GM18907 (cell line): ENCODE data around the gene STIM2.
"Not testable (repeated sequence)": the region's sequence is repeated elsewhere in the genome, so short reads cannot be mapped to it uniquely, and the experiment has no call there.

Source experiments
- ATAC-seq: cut with Tn5 transposase; IDR thresholded peaks from one replicate; pipeline ENCODE4 v1.9.1; 2021; ENCODE audit warnings: mild to moderate bottlenecking, moderate library complexity; ENCODE audit not compliant: unreplicated experiment

The STIM2 gene

GRCh38 chr4:26947318-26947717 is 86.7 kb downstream of the STIM2 start:
- no peak for ATAC-seq

- ATAC-seq: no peak
Observed at GRCh38 chr4:26950446-26950845, 89.8 kb downstream of the STIM2 start.

DNA sequence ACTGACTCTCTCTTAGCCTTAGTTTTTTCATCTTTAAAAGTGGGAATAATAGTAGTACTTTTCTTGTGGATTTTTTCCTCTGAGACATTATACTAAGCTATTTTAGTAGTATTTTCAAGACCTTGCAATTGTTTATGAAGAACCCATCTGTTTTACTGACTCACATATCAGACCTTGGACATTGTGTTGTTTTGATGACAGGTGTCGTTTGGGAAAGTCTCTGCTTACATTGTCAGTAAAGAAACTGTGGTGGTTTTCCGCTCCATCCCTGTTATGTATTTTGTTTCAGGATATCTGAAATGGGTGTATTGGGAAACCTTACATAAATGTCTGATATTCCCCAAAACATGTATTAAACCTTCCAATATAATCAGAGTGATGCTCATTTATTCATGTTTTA is 92.2 kb downstream of the STIM2 start:
- ATAC-seq: no peak

DNA sequence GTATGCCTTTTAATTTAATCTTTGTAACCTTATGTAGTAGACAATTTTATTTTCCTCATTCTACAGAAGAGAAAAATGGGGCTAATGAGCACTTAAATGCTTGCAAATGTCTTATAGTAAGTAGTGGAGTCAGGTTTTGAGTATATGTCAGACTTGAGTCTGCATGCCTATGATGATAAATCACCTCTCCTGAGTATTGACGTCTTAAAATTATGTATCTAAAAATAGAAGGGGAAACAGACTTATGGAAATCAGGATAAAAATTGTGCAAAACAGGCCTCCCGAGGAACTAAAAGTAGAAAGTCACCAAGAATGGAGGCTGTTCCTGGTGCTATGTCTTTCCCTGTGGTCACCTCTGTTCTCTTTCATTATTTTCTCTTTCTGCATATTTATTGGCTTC is 92.7 kb downstream of the STIM2 start:
- ATAC-seq: no peak

GRCh38 chr4:26953770-26954423 is 93.3 kb downstream of the STIM2 start:
- ATAC-seq: peak; percentile 63

- ATAC-seq: no peak
Observed at GRCh38 chr4:26955241-26955640, 94.6 kb downstream of the STIM2 start.

DNA sequence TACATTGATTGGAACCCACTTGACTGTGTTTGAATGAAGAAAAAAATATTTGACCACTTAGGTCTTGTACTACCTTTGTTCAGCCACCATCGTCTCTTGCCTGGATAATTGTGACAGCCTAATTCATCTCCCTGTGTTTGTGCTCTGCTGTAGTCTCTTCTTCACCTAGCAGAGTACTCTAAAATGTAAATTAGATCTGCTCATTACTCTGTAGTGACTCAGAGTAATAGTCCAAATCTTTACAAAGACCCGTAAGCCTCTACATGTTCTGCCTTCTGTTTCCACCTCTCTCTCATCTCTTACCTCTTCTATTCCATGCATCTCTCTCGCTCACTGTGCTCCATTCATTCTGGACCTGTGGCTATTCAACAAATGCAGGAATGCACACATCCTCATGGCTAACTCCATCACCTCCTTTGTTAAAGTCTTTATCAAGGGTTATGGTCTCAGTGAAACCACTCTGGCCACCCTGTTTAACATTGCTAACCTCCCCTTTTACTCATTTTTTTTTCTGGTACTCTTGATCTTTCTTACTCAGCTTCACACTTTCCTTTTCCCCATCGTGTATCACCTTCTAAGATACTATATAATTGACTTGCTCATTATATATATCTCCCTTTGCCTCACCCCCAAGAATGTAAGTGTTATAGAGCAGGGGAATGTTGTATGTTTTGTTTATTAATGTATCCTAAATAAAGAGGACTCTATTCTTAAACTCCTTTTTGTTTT is 98.4 kb downstream of the STIM2 start:
- ATAC-seq: peak; percentile 51

DNA sequence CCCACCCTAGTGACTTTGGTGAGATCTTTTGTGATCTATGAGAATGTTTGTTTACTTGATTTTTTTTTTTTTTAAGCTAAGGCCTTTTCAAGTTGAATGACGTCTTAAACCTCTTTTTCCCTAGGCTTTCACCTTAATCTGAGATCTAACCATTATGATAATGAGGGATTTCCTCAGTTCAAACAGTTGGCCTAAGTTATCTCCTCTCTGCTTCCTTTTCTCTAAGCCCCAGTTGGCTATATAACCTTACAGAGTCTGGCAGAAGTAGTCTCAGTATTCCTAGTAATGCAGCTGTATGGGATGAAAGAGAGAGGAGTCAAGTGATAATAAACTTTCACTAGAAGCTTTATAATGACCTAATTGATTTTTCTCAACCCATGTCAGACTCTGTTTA is 99.0 kb downstream of the STIM2 start:
- no peak for ATAC-seq

DNA sequence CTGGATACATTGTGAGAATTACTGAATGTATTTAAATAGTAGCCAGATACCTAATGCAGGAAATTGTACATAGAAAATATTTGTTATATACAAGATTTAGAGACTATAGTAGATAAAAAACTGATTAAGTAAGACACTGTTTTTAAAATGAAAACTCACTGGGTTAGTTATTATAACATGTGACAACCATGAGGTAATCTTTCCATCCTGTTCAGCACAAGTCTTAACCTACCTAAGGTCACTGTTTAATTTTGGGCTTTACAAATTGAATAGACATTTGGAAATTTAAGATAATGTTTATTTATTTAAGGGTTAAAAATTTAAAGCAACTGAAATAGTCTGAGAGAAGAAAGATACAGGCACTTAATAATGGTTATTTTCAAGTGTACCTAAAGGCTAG is 102.1 kb downstream of the STIM2 start:
- no peak for ATAC-seq

DNA sequence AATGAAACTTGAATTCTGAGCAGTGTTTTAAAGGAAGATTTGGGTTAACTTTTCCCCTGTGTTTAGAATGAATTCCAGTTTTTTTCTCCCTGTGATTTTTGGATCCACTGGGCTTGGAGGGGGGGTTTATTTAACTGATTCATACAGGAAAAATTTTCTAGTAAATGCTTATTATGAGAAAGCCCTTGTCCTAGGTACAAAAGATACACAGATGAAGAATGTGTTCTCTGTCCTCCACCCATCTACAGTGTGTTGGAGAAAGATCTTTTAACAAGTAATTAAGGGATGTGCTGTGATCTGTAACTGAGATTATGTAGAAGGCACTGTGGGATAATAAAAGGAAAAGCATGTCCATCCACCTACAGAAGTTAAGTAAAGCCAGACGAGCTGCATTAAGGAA is 103.9 kb downstream of the STIM2 start:
- no peak for ATAC-seq

GRCh38 chr4:26964994-26965393 is 104.4 kb downstream of the STIM2 start:
- no peak for ATAC-seq

DNA sequence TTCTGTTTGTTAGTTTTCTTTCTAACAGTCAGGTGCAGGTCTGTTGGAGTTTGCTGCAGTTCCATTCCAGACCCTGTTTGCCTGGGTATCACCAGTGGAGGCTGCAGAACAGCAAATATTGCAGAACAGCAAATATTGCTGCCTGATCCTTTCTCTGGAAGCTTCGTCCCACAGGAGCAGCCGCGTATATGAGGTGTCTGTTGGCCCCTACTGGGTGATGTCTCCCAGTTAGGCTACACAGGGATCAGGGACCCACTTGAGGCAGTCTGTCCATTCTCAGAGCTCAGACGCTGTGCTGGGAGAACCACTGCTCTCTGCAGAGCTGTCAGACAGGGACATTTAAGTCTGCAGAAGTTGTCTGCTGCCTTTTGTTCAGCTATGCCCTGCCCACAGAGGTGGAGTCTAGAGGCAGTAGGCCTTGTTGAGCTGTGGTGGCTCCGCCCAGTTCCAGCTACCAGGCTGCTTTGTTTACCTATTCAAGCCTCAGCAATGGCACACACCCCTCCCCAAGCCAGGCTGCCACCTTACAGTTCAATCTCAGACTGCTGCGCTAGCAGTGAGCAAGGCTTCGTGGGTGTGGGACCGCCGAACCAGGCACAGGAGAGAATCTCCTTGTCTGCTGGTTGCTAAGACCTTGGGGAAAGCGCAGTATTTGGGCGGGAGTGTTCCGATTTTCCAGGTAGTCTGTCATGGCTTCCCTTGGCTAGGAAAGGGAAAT is 115.0 kb downstream of the STIM2 start:
- ATAC-seq: not testable (repeated sequence)

DNA sequence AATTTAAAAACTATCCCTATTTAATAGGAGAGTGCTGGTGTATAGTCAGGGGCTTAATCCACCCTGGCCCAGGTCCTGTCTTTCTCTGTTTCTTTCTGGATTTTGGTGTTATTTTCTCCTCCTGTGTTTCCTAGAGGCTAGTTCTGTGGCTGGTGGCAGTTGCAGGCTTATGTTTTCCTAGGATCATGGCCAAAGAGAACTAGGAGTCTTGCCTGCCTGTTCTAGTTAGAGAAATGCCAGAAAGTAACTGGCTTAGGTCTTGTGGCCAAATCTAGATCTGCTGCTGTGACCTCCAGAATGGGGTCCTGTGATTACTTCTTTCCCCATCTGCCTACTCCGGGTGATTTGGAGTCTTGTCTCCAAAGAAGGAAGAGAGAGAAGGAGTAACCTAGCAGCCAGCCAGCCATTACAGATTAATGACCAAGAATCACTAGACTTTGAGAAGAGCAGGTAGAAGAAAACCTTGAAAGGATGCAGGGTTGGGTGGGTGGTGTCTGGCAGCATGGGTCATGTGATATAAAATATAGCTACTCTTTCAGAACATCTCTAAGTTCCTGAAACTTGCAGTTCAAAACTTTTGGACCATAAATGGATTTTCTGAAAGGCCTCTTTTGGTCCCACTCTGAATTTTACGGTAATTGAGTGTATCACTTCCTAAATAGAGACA is 117.9 kb downstream of the STIM2 start:
- no peak for ATAC-seq

DNA sequence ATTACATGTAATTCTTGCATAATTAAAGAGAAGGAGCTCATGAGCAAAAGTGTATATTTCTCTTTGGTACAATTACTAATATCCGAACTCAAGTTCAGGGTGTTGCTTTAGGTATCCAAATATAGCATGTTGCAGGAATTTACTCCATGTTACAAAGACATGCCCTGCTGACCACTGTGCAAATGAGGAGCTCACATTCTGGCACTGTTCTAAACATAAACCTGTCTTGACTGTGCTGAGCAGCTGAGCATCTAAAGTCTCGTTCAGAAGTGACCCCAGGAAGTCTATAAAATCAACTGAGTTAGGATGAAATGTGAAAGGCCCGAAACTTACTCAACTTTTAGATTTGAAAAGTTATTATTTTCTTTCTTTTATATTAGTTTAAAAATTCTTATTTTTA is 124.3 kb downstream of the STIM2 start:
- no peak for ATAC-seq

- peak; percentile 92 for ATAC-seq
Observed at GRCh38 chr4:26985873-26986272, 125.2 kb downstream of the STIM2 start.

DNA sequence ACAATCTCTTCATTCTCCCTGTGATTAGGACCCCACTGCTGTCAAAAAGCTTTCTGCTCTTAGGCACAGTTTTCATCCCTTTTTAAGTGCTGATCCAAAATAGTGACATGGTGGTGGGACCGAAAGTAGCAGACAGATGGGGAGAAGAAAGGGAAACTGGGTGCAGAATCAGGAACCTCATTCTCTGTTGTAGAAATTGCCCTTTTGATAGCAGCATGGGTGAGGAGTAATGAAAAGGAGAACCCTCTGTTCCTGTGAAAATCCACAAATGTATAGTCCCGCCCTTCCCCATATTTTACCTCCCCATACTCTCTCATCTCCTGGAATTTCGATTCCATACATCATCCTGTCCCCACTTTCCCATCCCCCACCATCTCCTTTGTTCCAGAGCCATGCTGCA is 126.5 kb downstream of the STIM2 start:
- ATAC-seq: no peak

DNA sequence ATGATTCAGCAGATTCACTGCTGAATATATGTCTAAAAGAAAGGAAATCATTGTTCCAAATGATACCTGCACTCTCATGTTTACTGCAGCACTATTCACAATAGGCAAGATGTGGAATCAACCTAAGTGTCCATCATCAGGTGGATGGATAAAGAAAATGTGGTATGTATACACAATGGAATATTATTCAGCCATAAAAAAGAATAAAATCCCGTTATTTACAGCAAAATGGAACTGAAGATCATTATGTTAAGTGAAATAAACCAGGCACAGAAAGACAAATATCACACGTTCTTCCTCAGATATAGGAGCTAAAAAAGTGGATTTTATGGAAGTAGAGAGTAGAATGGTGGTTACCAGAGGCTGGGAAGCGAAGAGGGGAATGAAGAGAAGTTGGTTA is 130.4 kb downstream of the STIM2 start:
- ATAC-seq: no peak

DNA sequence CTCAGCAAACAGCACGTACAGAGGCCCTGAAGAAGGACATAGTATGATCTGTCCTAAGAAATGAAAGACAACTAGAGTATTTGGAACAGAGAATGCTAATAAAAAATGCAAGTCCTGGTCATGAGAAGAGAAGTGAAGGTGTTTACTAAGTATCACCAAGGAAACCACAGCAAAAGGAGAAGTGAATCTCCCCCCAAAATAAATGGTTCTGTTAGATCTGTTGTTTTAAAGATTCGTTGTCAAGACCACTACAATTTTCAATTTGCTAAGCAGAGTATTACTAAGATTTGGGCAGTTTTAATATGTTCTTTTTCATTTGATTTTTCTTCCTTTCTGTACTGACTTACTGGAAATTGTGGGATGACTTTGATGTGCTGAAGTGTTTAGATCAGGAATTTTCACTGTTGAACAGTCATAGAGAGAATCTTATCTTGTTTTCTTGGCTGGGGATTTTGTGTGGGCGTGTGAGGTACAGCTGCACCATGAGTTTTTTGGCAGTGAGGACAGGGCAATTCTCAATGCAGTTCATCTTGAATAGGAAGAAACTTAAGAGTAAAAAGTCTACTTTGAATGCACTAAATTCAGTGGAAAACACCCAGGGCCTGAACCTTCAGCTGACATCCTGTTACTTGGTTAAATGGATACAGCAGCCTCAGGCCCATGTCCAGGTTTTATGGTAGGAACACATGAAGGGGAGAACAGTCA is 132.2 kb downstream of the STIM2 start:
- peak; percentile 95 for ATAC-seq

GRCh38 chr4:26993539-26993938 is 132.9 kb downstream of the STIM2 start:
- no peak for ATAC-seq

DNA sequence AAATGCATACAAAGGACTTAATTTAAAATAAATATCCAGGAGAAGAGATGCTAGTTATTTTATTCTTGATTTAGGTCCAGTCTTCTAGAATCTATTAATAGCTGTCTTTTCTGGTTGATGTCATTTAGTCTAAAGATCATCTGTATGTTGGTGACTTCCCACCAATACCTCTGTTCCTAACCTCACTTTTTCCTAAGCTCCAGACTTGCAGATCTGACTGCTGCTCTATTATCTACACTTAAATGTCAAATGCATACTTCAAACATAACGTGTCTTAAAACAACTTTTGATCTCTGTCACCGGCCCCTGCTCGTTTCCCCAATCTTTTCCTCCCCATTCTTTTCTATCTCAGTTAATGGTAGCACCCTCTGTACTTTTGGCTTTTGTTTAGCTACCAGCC is 133.3 kb downstream of the STIM2 start:
- no peak for ATAC-seq

DNA sequence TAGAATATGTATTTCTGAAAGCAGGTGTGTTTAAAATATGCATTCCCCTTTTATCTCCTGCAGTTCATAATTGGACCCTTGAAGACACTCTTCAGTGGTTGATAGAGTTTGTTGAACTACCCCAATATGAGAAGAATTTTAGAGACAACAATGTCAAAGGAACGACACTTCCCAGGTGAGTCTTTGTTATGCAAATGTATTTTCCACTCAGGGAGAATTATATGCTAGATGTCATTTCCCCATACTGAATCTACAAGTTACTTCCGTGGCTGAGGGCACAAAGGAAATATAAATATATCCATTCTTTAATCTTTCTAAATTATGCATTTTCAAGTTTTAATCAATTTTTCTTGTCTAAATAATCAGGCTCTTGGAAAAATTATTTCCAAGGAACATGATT is 134.7 kb downstream of the STIM2 start:
- no peak for ATAC-seq
